ENCODE results near the gene PSMD10.

- TF ChIP-seq CTCF (IDR thresholded peaks at IDR 0.05; ENCODE audit: low read depth, low read length, missing input control) (no peak), REST (IDR thresholded peaks at IDR 0.05) (no peak), RXRA (IDR thresholded peaks at IDR 0.05) (no peak), MAX (IDR thresholded peaks at IDR 0.05) (no peak), SP1 (IDR thresholded peaks at IDR 0.05) (no peak), TAF1 (conservative IDR thresholded peaks at IDR 0.05) (no peak), ATF3 (IDR thresholded peaks at IDR 0.05) (no peak), ZBTB33 (IDR thresholded peaks at IDR 0.05) (no peak), RAD21 (IDR thresholded peaks at IDR 0.05) (no peak), YY1 (IDR thresholded peaks at IDR 0.05) (no peak), EGR1 (IDR thresholded peaks at IDR 0.05; ENCODE audit: low read depth in 2 of 2) (no peak), GABPA (IDR thresholded peaks at IDR 0.05 in 1 of 2, conservative IDR thresholded peaks at IDR 0.05 in 1 of 2) (no peak), NR2F2 (IDR thresholded peaks at IDR 0.05) (no peak)
Observed at GRCh38 chrX:108064001-108064400, 27.3 kb downstream of the PSMD10 start.

Measured in liver (tissue), 3 donors.